Measurements from ENCODE around the gene ATG2A. TPM values are rescaled to one million over a fixed set of nuclear protein-coding genes. Genes with fewer than 3 reads are reported as not detected.

The ATG2A gene
- total RNA-seq, 1 donor from 2014 or later, result 24.8 TPM

GRCh38 chr11:64851831-64852351 is 65.1 kb downstream of the ATG2A start:
- Histone ChIP-seq H3K27me3 (ENCODE audit: control insufficient read depth, insufficient read depth, low read length) (no peaks in the 10 kb centered on the region), H3K36me3 (ENCODE audit: control insufficient read depth, insufficient read depth, low read length) (no peaks in the 10 kb centered on the region), H3K4me3 (ENCODE audit: low read depth, low read length) (no peak overlapping the region)
- TF ChIP-seq CTCF (IDR thresholded peaks at IDR 0.05; ENCODE audit: insufficient read depth, low read length, poor library complexity, severe bottlenecking), result no peak
- no peak for DNase-seq (ENCODE audit: low read depth)

- TF ChIP-seq CTCF (IDR thresholded peaks at IDR 0.05; ENCODE audit: insufficient read depth, low read length, poor library complexity, severe bottlenecking), result no peak
- DNase-seq (ENCODE audit: low read depth), result no peak
- Histone ChIP-seq H3K27me3 (ENCODE audit: control insufficient read depth, insufficient read depth, low read length) (no peaks in the 10 kb centered on the region), H3K36me3 (ENCODE audit: control insufficient read depth, insufficient read depth, low read length) (no peaks in the 10 kb centered on the region), H3K4me3 (ENCODE audit: low read depth, low read length) (no peak overlapping the region)
Measured at GRCh38 chr11:64850979-64851567, 65.9 kb downstream of the ATG2A start.

GRCh38 chr11:64849598-64850356 is 67.2 kb downstream of the ATG2A start:
- no peak for DNase-seq (ENCODE audit: low read depth)
- Histone ChIP-seq H3K36me3 (ENCODE audit: control insufficient read depth, insufficient read depth, low read length) (no peaks in the 10 kb centered on the region), H3K4me3 (ENCODE audit: low read depth, low read length) (no peak overlapping the region), H3K27me3 (ENCODE audit: control insufficient read depth, insufficient read depth, low read length) (no peaks in the 10 kb centered on the region)
- TF ChIP-seq CTCF (IDR thresholded peaks at IDR 0.05; ENCODE audit: insufficient read depth, low read length, poor library complexity, severe bottlenecking), result no peak

- no peak for DNase-seq (ENCODE audit: low read depth)
- no peak overlapping the region for H3K4me3 ChIP-seq (ENCODE audit: low read depth, low read length)
- H3K36me3 ChIP-seq (ENCODE audit: control insufficient read depth, insufficient read depth, low read length), result no peaks in the 10 kb centered on the region
- peak; percentile 1 for TF ChIP-seq CTCF (IDR thresholded peaks at IDR 0.05; ENCODE audit: insufficient read depth, low read length, poor library complexity, severe bottlenecking)
- H3K27me3 ChIP-seq (ENCODE audit: control insufficient read depth, insufficient read depth, low read length), result no peaks in the 10 kb centered on the region
Measured at GRCh38 chr11:64848826-64849597, 68.0 kb downstream of the ATG2A start.

GRCh38 chr11:64848214-64848825 is 68.7 kb downstream of the ATG2A start:
- Histone ChIP-seq H3K27me3 (ENCODE audit: control insufficient read depth, insufficient read depth, low read length) (no peaks in the 10 kb centered on the region), H3K36me3 (ENCODE audit: control insufficient read depth, insufficient read depth, low read length) (no peaks in the 10 kb centered on the region), H3K4me3 (ENCODE audit: low read depth, low read length) (no peak overlapping the region)
- no peak for DNase-seq (ENCODE audit: low read depth)
- peak; percentile 12 for TF ChIP-seq CTCF (IDR thresholded peaks at IDR 0.05; ENCODE audit: insufficient read depth, low read length, poor library complexity, severe bottlenecking)
